M059J (cell line): ENCODE measurements around the gene RNF166. TPM values are rescaled to one million over a fixed set of nuclear protein-coding genes. Genes with fewer than 3 reads are reported as not detected.
A peak's percentile ranks its signal among the peaks of the same experiment; 100 is the strongest.

ENCODE experiments used
- DNase-seq: peaks from one replicate; pipeline ENCODE4 v3.0.0-alpha.2; 2012; ENCODE audit warnings: low read depth
- total RNA-seq: library from RNA; depleted of rRNA; stranded (reverse); fragments of >200 nt; shearing (Covaris generic); gene quantifications from 2 replicates; pipeline ENCODE4 v1.2.3, GENCODE V29; 2014

The RNF166 gene
- total RNA-seq, 1 experiment from 2014 or later: 26.5 TPM

- no peak for DNase-seq
Observed at GRCh38 chr16:88692861-88693260, 13.3 kb downstream of the RNF166 start.

- DNase-seq: no peak
Observed at GRCh38 chr16:88691924-88692560, 14.2 kb downstream of the RNF166 start.

GRCh38 chr16:88691129-88691813 is 14.9 kb downstream of the RNF166 start:
- DNase-seq: no peak

GRCh38 chr16:88690341-88691128 is 15.7 kb downstream of the RNF166 start:
- DNase-seq: no peak

GRCh38 chr16:88688013-88688778 is 18.0 kb downstream of the RNF166 start:
- no peak for DNase-seq

GRCh38 chr16:88687676-88688012 is 18.6 kb downstream of the RNF166 start:
- no peak for DNase-seq

GRCh38 chr16:88687254-88687576 is 19.0 kb downstream of the RNF166 start:
- no peak for DNase-seq

- DNase-seq: peak; percentile 44
Observed at GRCh38 chr16:88686439-88687253, 19.6 kb downstream of the RNF166 start, which contains the start of gene SNAI3. SNAI3 (minus strand) TSS chr16:88686507; CDS start chr16:88686406, 101 bp downstream.

GRCh38 chr16:88686062-88686438 is 20.2 kb downstream of the RNF166 start:
- DNase-seq: no peak

GRCh38 chr16:88685156-88686061 is 20.8 kb downstream of the RNF166 start:
- peak; percentile 33 for DNase-seq

GRCh38 chr16:88684569-88685155 is 21.5 kb downstream of the RNF166 start:
- no peak for DNase-seq

- no peak for DNase-seq
Observed at GRCh38 chr16:88681709-88682451, 24.3 kb downstream of the RNF166 start.

GRCh38 chr16:88681084-88681680 is 25.0 kb downstream of the RNF166 start:
- no peak for DNase-seq

GRCh38 chr16:88680554-88681083 is 25.6 kb downstream of the RNF166 start:
- no peak for DNase-seq

- DNase-seq: no peak
Observed at GRCh38 chr16:88678224-88678979, 27.8 kb downstream of the RNF166 start.

GRCh38 chr16:88677721-88678120 is 28.5 kb downstream of the RNF166 start:
- DNase-seq: no peak

- no peak for DNase-seq
Observed at GRCh38 chr16:88676502-88677242, 29.5 kb downstream of the RNF166 start.
